ENCODE measurements around the gene HACD4.
"Not testable (repeated sequence)": the region's sequence is repeated elsewhere in the genome, so short reads cannot be mapped to it uniquely, and the experiment has no call there.

The HACD4 gene

GRCh38 chr9:21015995-21016394, 15.4 kb downstream of the HACD4 start:
- no peak for DNase-seq

DNA sequence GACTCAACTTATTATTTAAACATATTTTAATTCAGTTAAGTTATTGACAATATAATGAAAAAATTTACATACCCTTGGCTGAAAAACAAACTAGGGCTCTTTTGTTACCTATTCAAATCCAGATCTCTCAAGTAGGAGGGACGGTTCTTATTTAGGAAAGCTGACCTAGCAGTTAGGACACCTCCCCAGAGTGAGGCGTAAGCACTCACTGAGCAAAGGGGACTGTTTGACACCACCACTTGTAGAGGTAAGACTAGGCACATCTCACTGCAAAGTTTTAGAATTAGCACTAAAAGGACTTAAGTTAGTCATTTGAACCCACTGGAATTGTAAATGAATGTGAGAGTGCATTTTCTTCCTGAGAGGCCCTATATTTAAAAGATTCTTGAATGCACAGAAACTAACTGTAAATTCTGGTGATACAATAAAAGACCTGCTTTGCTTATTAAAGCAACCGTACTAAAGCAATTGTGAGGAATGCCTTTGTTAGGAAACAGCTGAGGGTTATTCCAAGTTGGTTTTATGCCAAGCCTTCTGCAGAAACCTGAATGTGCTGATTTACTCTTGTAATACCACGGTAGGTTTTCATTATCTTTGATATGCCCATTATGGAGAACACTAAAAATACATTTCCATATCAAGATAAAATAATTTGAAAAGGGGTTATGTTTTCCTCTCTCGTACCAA, 16.2 kb downstream of the HACD4 start:
- DNase-seq = no peak

DNA sequence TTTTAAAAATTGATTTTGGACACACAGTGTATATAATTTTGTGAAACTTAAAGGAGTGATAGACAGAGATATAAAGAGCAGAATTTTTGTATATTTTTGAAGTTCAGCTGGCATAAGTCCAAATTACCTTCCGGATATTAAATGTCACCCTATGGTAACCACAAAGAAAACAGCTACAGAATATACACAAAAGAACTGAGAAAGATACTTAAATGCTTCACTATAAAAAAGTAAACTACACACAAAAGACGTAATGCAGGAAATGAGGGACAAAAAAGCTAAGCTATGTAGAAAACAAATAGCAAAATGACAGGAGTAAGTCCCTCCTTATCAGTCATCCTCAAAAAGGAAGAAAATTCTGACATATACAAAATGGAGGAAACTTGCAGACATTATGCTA, 29.4 kb downstream of the HACD4 start:
- no peak for DNase-seq

DNA sequence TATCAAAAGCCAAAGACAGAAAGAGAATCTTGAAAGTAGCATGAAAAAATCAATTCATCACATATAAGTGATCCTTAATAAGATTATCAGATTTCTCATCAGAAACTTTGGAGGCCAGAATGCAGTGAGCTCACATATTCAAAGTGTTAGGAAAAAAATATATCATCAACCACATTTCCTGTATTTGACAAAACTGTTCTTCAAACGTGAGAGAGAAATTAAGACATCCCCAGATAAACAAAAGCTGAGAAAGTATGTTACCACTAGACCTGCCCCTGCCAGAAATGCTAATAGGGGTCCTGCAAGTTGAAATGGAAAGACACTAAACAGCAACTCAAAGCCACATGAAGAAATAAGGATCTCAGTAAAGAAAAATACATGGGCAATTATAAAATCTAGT, 29.9 kb downstream of the HACD4 start:
- DNase-seq = no peak

- DNase-seq = no peak
Observed at GRCh38 chr9:20997503-20998076, 33.9 kb downstream of the HACD4 start.

DNA sequence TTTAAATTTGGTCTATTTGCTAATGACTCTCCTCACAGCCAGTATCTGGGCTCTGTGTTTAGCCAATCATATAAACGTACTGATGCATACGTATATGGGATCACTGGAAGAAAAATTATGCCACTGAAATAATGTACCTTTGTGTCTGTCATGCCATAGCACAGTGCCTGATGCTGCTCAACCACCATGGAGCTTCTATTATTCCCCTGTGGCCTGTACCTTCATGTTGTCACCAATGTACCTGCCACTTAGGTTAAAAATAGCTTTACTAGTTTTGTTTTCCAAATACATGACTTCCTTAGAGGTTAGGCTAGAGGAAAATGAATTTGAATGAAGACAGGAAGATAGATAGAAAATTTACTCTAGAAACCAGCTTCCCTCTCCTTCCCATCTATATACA, 34.6 kb downstream of the HACD4 start:
- no peak for DNase-seq

GRCh38 chr9:20995616-20996015, 35.8 kb downstream of the HACD4 start:
- no peak for DNase-seq

- DNase-seq = no peak
Observed at GRCh38 chr9:20994486-20994885, 37.0 kb downstream of the HACD4 start.

GRCh38 chr9:20990867-20991266, 40.6 kb downstream of the HACD4 start:
- DNase-seq = peak; percentile 49

GRCh38 chr9:20989923-20990341, 41.5 kb downstream of the HACD4 start:
- DNase-seq = peak; percentile 37

DNA sequence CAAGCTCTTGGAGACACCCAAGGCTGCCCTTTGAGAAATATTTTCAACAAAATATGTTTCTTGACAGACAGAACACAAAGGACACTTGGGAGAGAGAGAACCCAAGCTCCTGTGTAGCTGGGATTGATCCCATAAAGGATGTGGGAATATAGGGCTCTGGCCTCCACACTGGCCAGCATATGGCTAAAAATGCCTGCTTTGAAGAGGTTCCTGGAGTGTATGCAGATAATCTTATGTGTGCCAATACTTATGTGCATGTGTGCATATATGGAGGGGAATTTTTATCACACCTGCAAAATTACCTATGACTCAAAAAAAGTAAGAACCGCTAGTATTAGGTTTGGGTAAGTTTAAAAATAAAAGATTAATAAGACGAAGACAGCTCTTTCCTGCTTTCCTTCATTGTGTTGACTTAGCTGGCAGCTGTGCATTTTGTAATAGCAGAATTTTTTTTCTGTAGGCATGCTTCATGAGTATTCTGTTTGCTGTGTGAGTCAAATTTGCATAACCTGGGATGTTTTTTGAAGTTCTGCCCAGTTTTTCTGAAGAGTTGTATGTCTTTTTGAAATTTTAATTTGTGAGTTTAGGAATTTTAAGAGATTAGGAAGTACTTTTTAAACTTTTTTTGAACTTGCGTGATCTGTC, 42.6 kb downstream of the HACD4 start:
- no peak for DNase-seq

GRCh38 chr9:20988061-20988460, 43.4 kb downstream of the HACD4 start:
- no peak for DNase-seq

- no peak for DNase-seq
Observed at GRCh38 chr9:20987521-20987920, 43.9 kb downstream of the HACD4 start.

DNA sequence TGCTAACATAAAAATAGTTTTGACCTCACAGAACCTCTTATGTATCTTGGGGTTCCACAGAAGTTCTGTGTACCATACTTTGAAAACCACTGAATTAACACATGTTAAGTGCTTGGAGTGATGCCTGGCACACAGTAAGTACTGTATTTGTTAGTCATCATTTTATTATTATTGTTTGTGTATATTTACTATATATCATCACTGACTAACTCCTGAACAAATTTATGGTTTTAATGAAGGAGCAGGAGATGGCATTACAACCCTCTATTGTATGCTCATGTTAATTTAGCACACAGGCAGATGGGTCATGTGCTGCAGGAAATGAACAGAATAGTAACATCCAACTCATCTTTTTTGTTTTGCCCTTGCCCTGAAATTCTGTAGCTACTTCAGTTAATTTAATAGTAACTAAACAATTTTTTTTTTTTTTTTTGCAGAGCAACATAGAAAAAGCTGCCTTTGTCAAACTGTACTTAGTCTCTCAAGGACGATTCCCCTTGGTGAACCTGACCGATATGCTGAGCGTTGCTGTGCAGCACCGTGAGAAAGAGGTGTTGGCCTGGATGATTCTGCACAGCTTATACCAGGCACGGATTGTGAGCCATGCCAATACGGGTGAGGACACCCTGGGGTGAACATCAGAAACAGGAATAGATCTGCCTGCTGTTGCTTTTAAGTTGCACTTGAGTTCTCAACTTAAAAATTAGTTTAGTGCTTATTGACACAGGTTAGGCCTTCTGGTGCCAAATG, 45.4 kb downstream of the HACD4 start:
- DNase-seq = no peak

DNA sequence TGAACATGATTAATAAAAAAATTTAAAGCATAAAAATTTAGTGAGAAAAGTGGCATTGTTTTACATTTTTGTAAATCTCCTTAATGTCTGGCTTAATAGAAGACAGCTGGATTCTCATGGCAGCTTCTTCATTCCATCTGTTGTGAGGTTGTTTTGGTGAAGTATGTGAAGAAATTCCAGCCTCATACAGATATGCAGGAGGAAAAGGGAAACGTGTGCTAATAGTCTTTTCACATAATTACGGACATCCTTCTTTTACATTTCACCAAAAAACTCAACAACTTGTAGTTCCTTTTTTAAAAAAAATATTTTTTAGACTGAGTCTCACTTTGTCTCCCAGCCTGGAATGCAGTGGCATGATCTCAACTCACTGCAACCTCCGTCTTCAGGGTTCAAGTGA, 46.9 kb downstream of the HACD4 start:
- DNase-seq = no peak

- no peak for DNase-seq
Observed at GRCh38 chr9:20981486-20981885, 50.0 kb downstream of the HACD4 start.

DNA sequence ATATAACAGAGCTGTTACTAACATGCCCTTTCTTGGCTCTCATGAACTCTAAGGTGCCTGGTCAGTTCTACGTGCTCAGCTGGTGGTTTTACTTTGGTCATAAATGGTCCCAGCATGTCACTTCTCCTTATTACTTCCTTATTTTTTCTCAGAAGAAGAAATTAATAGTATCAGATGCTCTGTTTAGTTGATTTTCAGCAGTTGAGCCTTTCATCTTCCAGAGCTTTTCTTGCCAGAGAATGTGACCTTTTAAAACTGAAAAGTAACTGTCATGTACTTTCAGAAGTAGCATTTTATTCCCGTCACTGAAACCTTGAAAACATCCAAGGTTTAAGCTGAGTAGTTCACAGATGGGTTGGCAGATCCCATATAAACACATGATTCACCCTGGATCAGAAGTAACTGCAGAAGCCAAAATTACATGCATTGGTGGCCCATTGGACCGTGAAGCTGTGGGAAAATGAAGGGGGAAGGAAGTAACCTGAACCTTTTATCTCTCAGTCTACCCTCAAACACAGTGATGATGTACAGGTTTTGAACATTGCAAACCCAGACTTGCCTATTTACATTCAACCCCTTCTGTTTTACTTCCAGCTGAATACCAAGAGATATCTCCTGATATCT, 50.5 kb downstream of the HACD4 start:
- peak; percentile 21 for DNase-seq

- no peak for DNase-seq
Observed at GRCh38 chr9:20978249-20978648, 53.2 kb downstream of the HACD4 start.

DNA sequence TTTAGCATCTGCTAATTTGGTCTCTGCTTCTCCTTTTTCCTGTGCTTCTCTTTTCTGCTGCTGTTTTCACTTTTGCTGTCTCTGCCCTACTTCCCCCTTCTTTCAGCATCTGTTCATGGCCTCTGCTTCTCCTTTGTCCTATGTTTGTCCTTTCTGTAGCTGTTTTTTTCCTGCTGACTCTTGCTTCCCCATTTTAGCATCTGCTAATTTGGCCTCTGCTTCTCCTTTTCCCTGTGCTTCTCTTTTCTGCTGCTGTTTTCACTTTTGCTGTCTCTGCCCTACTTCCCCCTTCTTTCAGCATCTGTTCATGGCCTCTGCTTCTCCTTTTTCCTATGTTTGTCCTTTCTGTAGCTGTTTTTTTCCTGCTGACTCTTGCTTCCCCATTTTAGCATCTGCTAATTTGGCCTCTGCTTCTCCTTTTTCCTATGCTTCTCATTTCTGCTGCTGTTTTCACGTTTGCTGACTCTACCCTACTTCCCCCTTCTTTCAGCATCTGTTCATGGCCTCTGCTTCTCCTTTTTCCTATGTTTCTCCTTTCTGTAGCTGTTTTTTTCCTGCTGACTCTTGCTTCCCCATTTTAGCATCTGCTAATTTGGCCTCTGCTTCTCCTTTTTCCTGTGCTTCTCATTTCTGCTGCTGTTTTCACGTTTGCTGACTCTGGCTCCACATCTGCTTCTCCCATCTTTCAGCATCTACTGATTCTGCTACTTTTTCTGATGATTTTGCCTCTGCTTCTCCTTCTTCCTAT, 57.1 kb downstream of the HACD4 start:
- DNase-seq = not testable (repeated sequence)

- DNase-seq = not testable (repeated sequence)
Observed at GRCh38 chr9:20973246-20973947, 58.0 kb downstream of the HACD4 start.

DNA sequence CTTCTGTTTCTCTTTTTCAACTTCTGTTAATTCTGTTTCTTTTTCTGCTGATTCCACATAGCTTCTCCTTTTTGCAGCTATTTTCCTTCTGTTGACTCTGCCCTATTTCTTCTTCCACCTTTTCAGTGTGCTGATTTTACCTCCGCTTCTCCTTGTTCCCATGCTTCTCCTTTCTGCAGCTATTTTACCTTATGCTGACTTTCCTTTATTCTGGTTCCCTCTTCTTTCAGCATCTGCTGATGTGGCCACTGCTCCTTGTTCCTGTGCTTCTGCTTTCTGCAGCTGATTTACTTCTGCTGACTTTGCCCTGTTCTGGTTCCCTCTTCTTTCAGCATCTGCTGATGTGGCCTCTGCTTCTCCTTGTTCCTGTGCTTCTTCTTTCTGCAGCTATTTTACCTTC, 58.8 kb downstream of the HACD4 start:
- DNase-seq = no peak
